Activated T-cell treated with anti-CD3 and anti-CD28 coated beads, Interleukin-2, amount 50 U/mL, for 72 hours (primary cell): ENCODE data around the gene POU6F1. TPM values are rescaled to one million over a fixed set of nuclear protein-coding genes. Genes with fewer than 3 reads are reported as not detected.

Experiments used
- ATAC-seq, 2 donors: fragments of 150-1000 bp; cut with Tn5 transposase; replicated peaks in 1 of 2; 2 replicates each; pipeline ENCODE4 v1.10.0; 2021; ENCODE audit warnings: moderate library complexity in 2 of 2, mild to moderate bottlenecking in 1 of 2
- DNase-seq, 2 donors: peaks; one replicate each; pipeline ENCODE4 v3.0.0; 2021 to 2022; ENCODE audit warnings: mixed read lengths in 1 of 2
- H3K27ac Mint-ChIP-seq: one replicate; pipeline ENCODE4 v1.8.0; 2022; ENCODE audit warnings: mild to moderate bottlenecking, moderate library complexity, mixed read lengths
- H3K27me3 Mint-ChIP-seq: one replicate; pipeline ENCODE4 v1.8.0; 2022; ENCODE audit warnings: low read depth, mixed read lengths
- H3K36me3 Mint-ChIP-seq, 2 donors: one replicate each; pipeline ENCODE4 v1.8.0; 2022; ENCODE audit warnings: mixed read lengths in 2 of 2, mild to moderate bottlenecking in 1 of 2; ENCODE audit not compliant: insufficient read depth in 2 of 2
- H3K4me1 Mint-ChIP-seq: one replicate; pipeline ENCODE4 v1.8.0; 2022; ENCODE audit warnings: low read depth, mixed read lengths
- H3K4me3 Mint-ChIP-seq, 2 donors: one replicate each; pipeline ENCODE4 v1.8.0; 2022; ENCODE audit warnings: mild to moderate bottlenecking in 2 of 2, mixed read lengths in 2 of 2, moderate library complexity in 2 of 2
- H3K9me3 Mint-ChIP-seq, 2 donors: one replicate each; pipeline ENCODE4 v1.8.0; 2022; ENCODE audit warnings: mixed read lengths in 2 of 2
- total RNA-seq, 2 donors: library from RNA; stranded (reverse); gene quantifications; one replicate each; pipeline ENCODE4 v1.2.3, GENCODE V29; 2022

The POU6F1 gene
- total RNA-seq, 2 donors from 2014 or later, result 12.0 to 16.0 TPM

DNA sequence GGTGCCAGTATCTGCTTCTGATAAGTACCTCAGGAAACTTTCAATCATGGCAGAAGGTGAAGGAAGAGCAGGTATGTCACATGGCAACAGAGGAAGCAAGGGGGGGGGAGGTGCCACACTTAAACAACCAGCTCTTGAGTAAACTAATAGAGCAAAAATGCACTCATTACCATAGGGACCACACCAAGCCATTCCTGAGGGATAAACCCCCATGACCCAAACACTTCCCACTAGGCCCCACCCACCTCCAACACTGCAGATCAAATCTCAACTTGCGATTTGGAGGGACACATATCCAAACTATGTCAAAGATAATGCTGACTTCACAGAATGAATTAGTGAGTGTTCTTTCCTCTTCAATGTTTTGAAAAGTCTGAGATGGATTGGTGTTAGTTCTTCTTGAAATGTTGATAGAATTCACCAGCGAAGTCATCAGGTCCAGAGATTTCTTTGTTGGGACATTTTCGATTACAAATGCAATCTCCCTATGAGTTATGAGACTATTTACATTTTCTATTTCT, 61.6 kb downstream of the POU6F1 start:
- H3K4me3 Mint-ChIP-seq, result no peak overlapping the region
- H3K36me3 Mint-ChIP-seq, result peaks cover 0 to 4% of the 10 kb centered on the region in 2 donors
- ATAC-seq (no peak), DNase-seq (no peak)
- no peaks in the 10 kb centered on the region for H3K27me3 Mint-ChIP-seq
- H3K27ac Mint-ChIP-seq, result no peak overlapping the region
- peaks cover 5% of the 10 kb centered on the region for H3K4me1 Mint-ChIP-seq
- no peaks in the 10 kb centered on the region for H3K9me3 Mint-ChIP-seq

- no peak overlapping the region for H3K4me3 Mint-ChIP-seq
- H3K36me3 Mint-ChIP-seq, result peaks cover 0 to 2% of the 10 kb centered on the region in 2 donors
- H3K27me3 Mint-ChIP-seq, result no peaks in the 10 kb centered on the region
- H3K27ac Mint-ChIP-seq, result no peak overlapping the region
- no peak for ATAC-seq
- H3K9me3 Mint-ChIP-seq, result no peaks in the 10 kb centered on the region
- no peak for DNase-seq
- H3K4me1 Mint-ChIP-seq, result no peaks in the 10 kb centered on the region
Measured at GRCh38 chr12:51152953-51153352, 64.9 kb downstream of the POU6F1 start.

DNA sequence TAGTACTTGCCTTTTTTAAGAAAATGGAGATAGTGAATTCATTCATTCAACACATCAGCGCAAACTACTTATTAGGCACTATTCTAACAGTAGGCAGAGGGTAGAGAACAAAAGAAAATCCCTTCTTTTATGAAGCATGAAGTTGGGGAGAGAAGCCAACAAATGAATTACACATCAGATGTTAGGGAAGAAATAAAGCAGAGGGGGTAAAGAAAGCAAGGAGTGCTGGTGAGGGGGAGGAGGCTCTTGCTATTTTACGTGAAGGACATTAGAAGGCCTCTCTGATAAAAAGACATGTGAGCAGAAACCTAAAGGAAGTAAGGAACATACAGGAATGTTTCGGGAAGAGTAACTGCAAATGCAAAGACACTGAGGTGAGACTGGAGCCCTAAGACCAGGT, 67.1 kb downstream of the POU6F1 start:
- ATAC-seq, result no peak
- Mint-ChIP-seq H3K9me3 (no peaks in the 10 kb centered on the region), H3K4me3 (no peak overlapping the region), H3K36me3 (peaks cover 0 to 2% of the 10 kb centered on the region in 2 donors), H3K27ac (peak overlapping the region; percentile 12), H3K27me3 (no peaks in the 10 kb centered on the region), H3K4me1 (peaks cover 5% of the 10 kb centered on the region)
- DNase-seq, result no peak

DNA sequence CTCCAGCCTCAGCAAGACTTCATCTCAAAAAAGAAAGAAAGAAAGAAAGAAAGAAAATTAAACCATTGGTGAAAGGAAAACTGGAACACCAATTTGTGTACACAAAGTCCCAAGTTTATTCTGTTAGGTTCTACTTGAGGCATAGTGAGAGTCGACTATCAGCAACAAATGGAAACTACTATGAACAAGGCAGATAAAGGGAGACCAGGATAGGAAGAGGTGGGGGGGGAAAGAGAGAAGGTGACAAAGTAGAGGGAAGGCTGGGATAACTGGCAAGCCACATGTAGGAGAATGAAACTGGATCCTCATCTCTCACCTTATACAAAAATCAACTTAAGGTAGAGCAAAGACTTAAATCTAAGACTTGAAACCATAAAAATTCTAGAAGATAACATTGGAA, 70.6 kb downstream of the POU6F1 start:
- H3K36me3 Mint-ChIP-seq, result peaks cover 0 to 5% of the 10 kb centered on the region in 2 donors
- DNase-seq, result no peak
- H3K9me3 Mint-ChIP-seq, result no peaks in the 10 kb centered on the region
- no peak overlapping the region for H3K4me3 Mint-ChIP-seq
- no peak overlapping the region for H3K27ac Mint-ChIP-seq
- H3K4me1 Mint-ChIP-seq, result peaks cover 5% of the 10 kb centered on the region
- no peak for ATAC-seq
- H3K27me3 Mint-ChIP-seq, result no peaks in the 10 kb centered on the region

DNA sequence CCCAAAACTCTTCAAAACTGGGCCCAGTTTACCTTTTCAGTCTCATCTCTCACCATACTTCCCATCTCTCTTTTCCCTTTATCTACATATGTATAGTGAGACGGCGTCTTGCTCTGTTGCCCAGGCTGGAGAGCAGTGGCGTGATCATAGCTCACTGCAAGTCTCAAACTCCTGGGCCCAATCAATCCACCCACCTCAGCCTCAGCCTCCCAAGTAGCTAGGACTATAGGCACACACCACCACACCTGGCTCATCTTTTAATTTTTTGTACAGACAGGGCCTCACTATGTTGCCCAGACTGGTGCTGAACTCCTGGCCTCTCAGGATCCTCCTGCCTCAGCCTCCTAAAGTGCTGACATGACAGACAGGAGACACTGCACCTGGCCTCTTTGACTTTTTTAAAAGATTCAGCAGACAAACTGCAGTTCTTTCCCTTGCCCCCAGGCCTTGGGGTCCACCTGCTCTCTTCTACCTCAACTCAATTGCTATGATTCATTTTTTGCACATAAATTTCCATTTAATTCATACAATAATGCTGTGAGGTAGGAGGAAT, 78.5 kb downstream of the POU6F1 start:
- H3K4me1 Mint-ChIP-seq, result no peaks in the 10 kb centered on the region
- H3K9me3 Mint-ChIP-seq, result no peaks in the 10 kb centered on the region
- no peak overlapping the region for H3K4me3 Mint-ChIP-seq
- no peak for DNase-seq
- H3K27me3 Mint-ChIP-seq, result no peaks in the 10 kb centered on the region
- peaks cover 2 to 11% of the 10 kb centered on the region in 2 donors for H3K36me3 Mint-ChIP-seq
- no peak for ATAC-seq
- no peak overlapping the region for H3K27ac Mint-ChIP-seq

Other genes starting within 250 kb of the POU6F1 start
- gene SLC11A2, start 191.7 kb downstream of the POU6F1 start, total RNA-seq, result 10 to 100 TPM; 44.8 to 54.5 TPM
- 100 to 1,000 TPM; 120 to 129 TPM for gene LETMD1, start 169.7 kb downstream of the POU6F1 start, total RNA-seq
- gene CSRNP2, start 134.5 kb downstream of the POU6F1 start, total RNA-seq, result 10 to 100 TPM; 30.6 to 33.4 TPM
- gene TFCP2, start 44.9 kb downstream of the POU6F1 start, total RNA-seq, result 10 to 100 TPM; 36.9 to 49.2 TPM
- 100 to 1,000 TPM; 114 TPM for gene DAZAP2, start 20.8 kb upstream of the POU6F1 start, total RNA-seq
- 1 to 10 TPM in 1 of 2 donors, under 1 TPM in 1; 0.86 to 2.1 TPM for gene SMAGP, start 52.4 kb upstream of the POU6F1 start, total RNA-seq
- gene BIN2, start 106.1 kb upstream of the POU6F1 start, total RNA-seq, result 100 to 1,000 TPM; 102 to 104 TPM
- under 1 TPM in 1 of 2 donors, not detected in 1; 0.26 TPM for gene CELA1, start 128.6 kb upstream of the POU6F1 start, total RNA-seq
- 10 to 100 TPM; 12.6 to 13.0 TPM for gene GALNT6, start 173.3 kb upstream of the POU6F1 start, total RNA-seq
- gene SLC4A8, start 206.8 kb upstream of the POU6F1 start, total RNA-seq, result 1 to 10 TPM; 1.9 to 4.6 TPM